ENCODE data around the gene ARHGAP31. TPM values are rescaled to one million over a fixed set of nuclear protein-coding genes. Genes with fewer than 3 reads are reported as not detected.

Gene ARHGAP31
- total and polyA plus RNA-seq, 9 donors = 6.3 to 41.4 (median 21.3) TPM

- intact Hi-C loops (cut with DNase I) = no loop called here
Measured at GRCh38 chr3:119469418-119470189, 175.4 kb downstream of the ARHGAP31 start.

More at GRCh38 chr3:119469418-119470189, 175.4 kb downstream of the ARHGAP31 start:
- Histone ChIP-seq H3K27ac (peak overlapping the region in 1 of 2 donors; percentile 41), H3K4me1 (ENCODE audit: insufficient read depth) (peaks cover 4% of the 10 kb centered on the region), H3K27me3 (no peaks in the 10 kb centered on the region), H3K36me3 (no peaks in the 10 kb centered on the region), H3K4me3 (peak overlapping the region; percentile 74), H3K9me3 (no peaks in the 10 kb centered on the region)
- 4 to 6% (median 5%) methylated on average over 16 of the region's 16 CpGs for WGBS, 3 donors
- DNase-seq = peak in 1 of 5 donors; percentile 13
- TF ChIP-seq, protein P1, sequence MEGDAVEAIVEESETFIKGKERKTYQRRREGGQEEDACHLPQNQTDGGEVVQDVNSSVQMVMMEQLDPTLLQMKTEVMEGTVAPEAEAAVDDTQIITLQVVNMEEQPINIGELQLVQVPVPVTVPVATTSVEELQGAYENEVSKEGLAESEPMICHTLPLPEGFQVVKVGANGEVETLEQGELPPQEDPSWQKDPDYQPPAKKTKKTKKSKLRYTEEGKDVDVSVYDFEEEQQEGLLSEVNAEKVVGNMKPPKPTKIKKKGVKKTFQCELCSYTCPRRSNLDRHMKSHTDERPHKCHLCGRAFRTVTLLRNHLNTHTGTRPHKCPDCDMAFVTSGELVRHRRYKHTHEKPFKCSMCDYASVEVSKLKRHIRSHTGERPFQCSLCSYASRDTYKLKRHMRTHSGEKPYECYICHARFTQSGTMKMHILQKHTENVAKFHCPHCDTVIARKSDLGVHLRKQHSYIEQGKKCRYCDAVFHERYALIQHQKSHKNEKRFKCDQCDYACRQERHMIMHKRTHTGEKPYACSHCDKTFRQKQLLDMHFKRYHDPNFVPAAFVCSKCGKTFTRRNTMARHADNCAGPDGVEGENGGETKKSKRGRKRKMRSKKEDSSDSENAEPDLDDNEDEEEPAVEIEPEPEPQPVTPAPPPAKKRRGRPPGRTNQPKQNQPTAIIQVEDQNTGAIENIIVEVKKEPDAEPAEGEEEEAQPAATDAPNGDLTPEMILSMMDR (IDR thresholded peaks at IDR 0.05) = no peak
- no peak for TF ChIP-seq EP300 (IDR thresholded peaks at IDR 0.05)

Small RNA genes lying within 50 kb of the gene (small RNA-seq; reads per million reads assigned to genes)
- gene RNU6-1127P = not detected

Other genes with a start within 250 kb of the ARHGAP31 start
- not detected for gene TEX55, start 148.2 kb upstream of the ARHGAP31 start, total RNA-seq
- gene TEX55, start 148.2 kb upstream of the ARHGAP31 start, polyA plus RNA-seq = not detected
- under 1 TPM in 3 of 7 donors, not detected in 4; 0.54 to 0.80 (median 0.69) TPM for gene UPK1B, start 120.8 kb upstream of the ARHGAP31 start, total RNA-seq
- gene UPK1B, start 120.8 kb upstream of the ARHGAP31 start, polyA plus RNA-seq = 1 to 10 TPM in 1 of 2 donors, under 1 TPM in 1; 0.05 to 1.4 TPM
- 10 to 100 TPM; 14.4 to 26.1 (median 23.7) TPM for gene B4GALT4, start 53.5 kb upstream of the ARHGAP31 start, total RNA-seq
- 10 to 100 TPM; 19.5 to 26.6 TPM for gene B4GALT4, start 53.5 kb upstream of the ARHGAP31 start, polyA plus RNA-seq
- gene TMEM39A, start 169.2 kb downstream of the ARHGAP31 start, total RNA-seq = 10 to 100 TPM; 22.3 to 58.1 (median 39.1) TPM
- gene TMEM39A, start 169.2 kb downstream of the ARHGAP31 start, polyA plus RNA-seq = 10 to 100 TPM; 12.9 to 22.0 TPM
- 10 to 100 TPM; 12.1 to 26.2 (median 14.6) TPM for gene POGLUT1, start 174.6 kb downstream of the ARHGAP31 start, total RNA-seq
- gene POGLUT1, start 174.6 kb downstream of the ARHGAP31 start, polyA plus RNA-seq = 10 to 100 TPM in 1 of 2 donors, 1 to 10 TPM in 1; 6.6 to 12.1 TPM
- gene TIMMDC1, start 204.2 kb downstream of the ARHGAP31 start, total RNA-seq = 10 to 100 TPM; 38.7 to 82.4 (median 71.3) TPM
- gene TIMMDC1, start 204.2 kb downstream of the ARHGAP31 start, polyA plus RNA-seq = 10 to 100 TPM; 46.7 to 74.9 TPM